ENCODE results near the gene LMAN2L.

DNA sequence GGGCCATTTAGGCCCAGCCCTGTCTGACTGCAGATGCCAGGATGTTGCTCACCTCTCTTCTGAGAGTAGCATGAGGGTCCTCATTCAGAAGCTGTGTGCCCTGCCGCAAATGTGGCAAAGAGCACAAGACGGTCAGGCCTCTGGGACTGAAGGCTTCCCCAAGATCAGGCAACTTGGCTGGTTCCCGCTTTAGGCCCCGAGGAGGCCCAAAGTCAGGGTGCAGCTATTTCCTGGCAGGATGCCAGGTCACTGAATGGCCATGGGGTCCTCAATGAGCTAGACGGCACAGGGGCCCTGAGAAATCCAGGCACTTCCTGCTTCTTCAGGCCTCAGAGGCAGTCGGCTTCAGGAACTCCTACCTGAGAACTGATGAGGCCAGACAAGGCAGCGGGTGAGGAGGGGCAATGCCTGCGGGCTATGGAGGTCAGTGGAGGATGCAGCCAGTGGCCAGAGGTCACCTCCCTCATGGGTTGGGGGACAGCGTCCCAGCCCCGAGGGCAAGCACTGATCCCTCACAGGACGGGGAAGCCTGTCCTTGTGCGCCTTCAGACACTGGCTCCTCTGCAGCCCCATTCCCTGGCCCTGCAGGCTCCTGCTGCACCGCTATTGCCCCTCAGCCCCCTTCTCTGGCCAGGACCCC is 44.9 kb downstream of the LMAN2L start:
- TF ChIP-seq YY1 (IDR thresholded peaks at IDR 0.05; ENCODE audit: insufficient read depth, insufficient read length): no peak
- no peak for TF ChIP-seq ZNF274 (IDR thresholded peaks at IDR 0.05; ENCODE audit: low read depth, low read length)
- no peak for TF ChIP-seq SUZ12 (IDR thresholded peaks at IDR 0.05; ENCODE audit: extremely low read depth, insufficient read depth, insufficient read length)
